Amygdala (tissue), 56 donors: ENCODE results near the gene AVEN.
A peak's percentile ranks its signal among the peaks of the same experiment; 100 is the strongest.

ENCODE experiments used
- DNase-seq, 56 donors: peaks; one replicate each; lab custom pipeline; 2025; lab: John Stamatoyannopoulos, UW

AVEN gene

GRCh38 chr15:33934396-33934795 is 104.6 kb downstream of the AVEN start:
- no peak for DNase-seq

GRCh38 chr15:33932734-33933133 is 106.3 kb downstream of the AVEN start:
- DNase-seq, result no peak

GRCh38 chr15:33926260-33926659 is 112.7 kb downstream of the AVEN start:
- DNase-seq, result no peak

- DNase-seq, result no peak
Observed at GRCh38 chr15:33923446-33923845, 115.6 kb downstream of the AVEN start.

GRCh38 chr15:33915571-33916407 is 123.2 kb downstream of the AVEN start:
- DNase-seq, result no peak

- no peak for DNase-seq
Observed at GRCh38 chr15:33913459-33913858, 125.5 kb downstream of the AVEN start.

- DNase-seq, result no peak
Observed at GRCh38 chr15:33912326-33912725, 126.7 kb downstream of the AVEN start.

- DNase-seq, result no peak
Observed at GRCh38 chr15:33910741-33911140, 128.3 kb downstream of the AVEN start.

- DNase-seq, result no peak
Observed at GRCh38 chr15:33908406-33908805, 130.6 kb downstream of the AVEN start.

GRCh38 chr15:33907326-33907725 is 131.7 kb downstream of the AVEN start:
- DNase-seq, result no peak

GRCh38 chr15:33903661-33904060 is 135.3 kb downstream of the AVEN start:
- DNase-seq, result no peak

- DNase-seq, result no peak
Observed at GRCh38 chr15:33902043-33902442, 137.0 kb downstream of the AVEN start.

GRCh38 chr15:33894193-33894592 is 144.8 kb downstream of the AVEN start:
- DNase-seq, result no peak

GRCh38 chr15:33888176-33888575 is 150.8 kb downstream of the AVEN start:
- DNase-seq, result no peak

- no peak for DNase-seq
Observed at GRCh38 chr15:33882921-33883320, 156.1 kb downstream of the AVEN start.

- DNase-seq, result no peak
Observed at GRCh38 chr15:33874156-33874555, 164.8 kb downstream of the AVEN start.

GRCh38 chr15:33872416-33873106 is 166.4 kb downstream of the AVEN start:
- DNase-seq, result no peak

- DNase-seq, result peak in 2 of 56 donors; percentile 0 to 7
Observed at GRCh38 chr15:33871980-33872379, 167.0 kb downstream of the AVEN start.

GRCh38 chr15:33866101-33866737 is 172.8 kb downstream of the AVEN start:
- DNase-seq, result no peak

GRCh38 chr15:33865416-33865815 is 173.6 kb downstream of the AVEN start:
- DNase-seq, result no peak

- DNase-seq, result no peak
Observed at GRCh38 chr15:33864360-33865075, 174.5 kb downstream of the AVEN start.
